Upper lobe of left lung (tissue), 4 donors: Measurements from ENCODE around the gene GFOD1.

ENCODE experiments used
- CTCF ChIP-seq, 6 experiments: fragments of 450-650 bp in 4 of 6; fragments of 200-600 bp in 2 of 6; sonication (generic) in 2 of 6; IDR thresholded peaks; one replicate each; pipeline ENCODE4 v1.5.1; 2016 to 2019; ENCODE audit warnings: antibody characterized with exemption in 6 of 6
- EP300 ChIP-seq, 4 donors: sonication (generic); formaldehyde crosslinking; IDR thresholded peaks; one replicate each; pipeline ENCODE4 v1.5.1; 2017; ENCODE audit warnings: antibody characterized with exemption in 4 of 4, control low read depth in 2 of 4
- POLR2A ChIP-seq, 4 donors: fragments of 450-650 bp; IDR thresholded peaks; one replicate each; pipeline ENCODE4 v1.5.1; 2016 to 2017; ENCODE audit warnings: antibody characterized with exemption in 4 of 4, mild to moderate bottlenecking in 2 of 4
- POLR2AphosphoS5 ChIP-seq, 2 donors: sonication (generic); formaldehyde crosslinking; IDR thresholded peaks; one replicate each; pipeline ENCODE4 v1.5.1; 2017; ENCODE audit warnings: antibody characterized with exemption in 2 of 2

DNA sequence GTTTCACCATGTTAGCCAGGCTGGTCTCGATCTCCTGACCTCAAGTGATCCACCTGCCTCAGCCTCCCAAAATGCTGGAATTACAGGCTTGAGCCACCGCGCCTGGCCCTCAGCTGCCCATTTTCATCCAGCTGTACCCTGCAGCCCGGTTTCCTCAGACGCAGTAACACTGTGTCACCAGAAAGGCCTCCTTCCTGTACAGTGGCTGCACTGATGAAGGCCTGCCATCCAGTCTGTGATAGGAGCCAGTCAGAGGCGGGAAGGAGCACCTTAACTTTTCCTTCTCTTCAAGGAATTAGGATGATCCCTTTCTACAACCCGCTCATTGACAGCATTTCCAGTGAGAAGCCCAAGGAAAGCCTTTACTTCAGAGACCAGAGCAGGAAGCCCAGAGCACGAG is 75.9 kb downstream of the GFOD1 start:
- TF ChIP-seq CTCF (IDR thresholded peaks at IDR 0.05), result no peak
- TF ChIP-seq EP300 (IDR thresholded peaks at IDR 0.05), result no peak
- no peak for TF ChIP-seq POLR2AphosphoS5 (IDR thresholded peaks at IDR 0.05)
- TF ChIP-seq POLR2A (IDR thresholded peaks at IDR 0.05), result no peak
